ACHN (cell line): ENCODE data around the gene KLHL3.
"Not testable (repeated sequence)": the region's sequence is repeated elsewhere in the genome, so short reads cannot be mapped to it uniquely, and the experiment has no call there.

Experiments used
- DNase-seq: peaks from one replicate; pipeline ENCODE4 v3.0.0-alpha.2; 2015
- in situ Hi-C: cut with HindIII; loops from 2 replicates; pipeline ENCODE4 v1.10.0; 2017; ENCODE audit warnings: low sequenced_read_pairs, low pct_ligation_motif_present, low pct_unique_long_range_greater_than_20kb

Gene KLHL3, protein sequence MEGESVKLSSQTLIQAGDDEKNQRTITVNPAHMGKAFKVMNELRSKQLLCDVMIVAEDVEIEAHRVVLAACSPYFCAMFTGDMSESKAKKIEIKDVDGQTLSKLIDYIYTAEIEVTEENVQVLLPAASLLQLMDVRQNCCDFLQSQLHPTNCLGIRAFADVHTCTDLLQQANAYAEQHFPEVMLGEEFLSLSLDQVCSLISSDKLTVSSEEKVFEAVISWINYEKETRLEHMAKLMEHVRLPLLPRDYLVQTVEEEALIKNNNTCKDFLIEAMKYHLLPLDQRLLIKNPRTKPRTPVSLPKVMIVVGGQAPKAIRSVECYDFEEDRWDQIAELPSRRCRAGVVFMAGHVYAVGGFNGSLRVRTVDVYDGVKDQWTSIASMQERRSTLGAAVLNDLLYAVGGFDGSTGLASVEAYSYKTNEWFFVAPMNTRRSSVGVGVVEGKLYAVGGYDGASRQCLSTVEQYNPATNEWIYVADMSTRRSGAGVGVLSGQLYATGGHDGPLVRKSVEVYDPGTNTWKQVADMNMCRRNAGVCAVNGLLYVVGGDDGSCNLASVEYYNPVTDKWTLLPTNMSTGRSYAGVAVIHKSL

DNA sequence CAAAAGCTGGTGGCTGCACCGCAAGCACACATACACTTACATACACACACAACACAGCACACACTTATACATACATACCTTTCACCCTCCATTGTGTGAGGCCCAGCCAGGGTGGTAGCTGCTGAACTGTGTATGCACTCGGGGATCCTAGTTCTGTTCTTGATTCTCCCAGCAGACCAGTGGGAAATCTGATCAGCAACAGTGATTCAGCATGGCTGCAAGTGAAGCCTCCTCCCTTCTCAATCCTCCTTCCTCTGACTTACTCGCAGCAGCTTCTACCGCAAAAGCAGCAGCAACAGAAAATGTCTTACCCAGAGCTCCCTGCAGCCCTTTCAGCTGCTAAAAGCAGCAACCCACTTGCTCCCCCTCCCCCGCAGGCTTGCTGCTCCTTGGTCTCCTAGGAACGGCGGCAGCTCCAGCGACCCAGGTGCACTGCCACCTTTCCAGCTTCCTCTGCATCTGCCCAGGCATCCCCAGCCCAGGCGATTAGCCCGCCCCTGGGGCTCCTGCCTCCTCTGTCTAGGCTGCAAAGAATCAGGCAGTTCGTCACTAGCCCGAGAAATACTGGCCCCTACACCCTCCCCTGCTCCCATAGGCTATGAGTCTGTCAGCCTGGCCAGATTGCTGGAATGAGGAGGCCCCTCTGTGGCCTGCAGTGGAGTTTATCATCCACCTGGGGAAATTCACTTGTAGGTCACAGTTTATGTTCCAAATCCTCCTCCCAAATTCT, at the start of gene KLHL3:
Gene KLHL3, minus strand, starts transcription at position 535 of the 730 bp plus-strand sequence. Its CDS starts 443 bp downstream, at position 92.
- in situ Hi-C loops: no loop called here
- peak; percentile 66 for DNase-seq

DNA sequence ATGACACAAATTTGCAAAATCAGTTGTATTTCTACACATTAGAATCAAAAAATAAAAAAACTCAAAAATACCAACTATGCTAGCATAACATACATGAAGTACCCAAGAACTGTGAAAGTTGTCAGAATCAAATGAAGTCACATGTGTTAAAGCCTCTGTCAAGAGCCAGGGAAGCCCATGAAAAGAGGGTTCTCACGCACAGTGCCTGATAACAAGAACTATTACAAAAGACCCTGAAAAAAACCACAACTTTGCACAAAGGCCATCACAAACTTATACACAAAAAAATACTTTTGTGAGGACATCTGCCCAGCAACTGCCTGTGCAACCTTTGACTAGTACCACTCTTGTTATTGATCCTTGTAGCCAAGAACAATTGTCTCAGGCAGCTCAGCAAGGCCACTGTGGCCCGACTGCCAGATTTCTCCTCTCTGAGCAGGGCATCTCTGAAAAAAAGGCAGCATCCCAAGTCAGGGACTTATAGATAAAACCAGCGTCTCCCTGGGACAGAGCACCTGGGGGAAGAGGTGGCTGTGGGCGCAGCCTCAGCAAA, 47.2 kb upstream of the KLHL3 start:
- in situ Hi-C loops: no loop called here
- no peak for DNase-seq

DNA sequence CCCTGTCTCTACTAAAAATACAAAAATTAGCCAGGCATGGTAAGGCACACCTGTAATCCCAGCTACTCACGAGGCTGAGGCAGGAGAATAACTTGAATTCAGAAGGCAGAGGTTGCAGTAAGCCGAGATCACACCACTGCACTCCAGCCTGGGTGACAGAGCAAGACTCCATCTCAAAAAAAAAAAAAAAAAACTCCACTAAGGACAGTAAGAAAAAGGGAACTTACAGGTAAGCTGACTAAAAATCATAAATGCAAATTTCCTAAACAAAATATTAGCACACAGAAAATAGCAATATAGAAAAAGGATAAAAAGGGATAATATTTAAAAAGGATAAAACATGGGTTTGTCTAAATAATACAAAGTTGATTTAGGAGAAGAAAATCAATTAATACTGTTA, 46.2 kb upstream of the KLHL3 start:
- in situ Hi-C loops: no loop called here
- no peak for DNase-seq

DNA sequence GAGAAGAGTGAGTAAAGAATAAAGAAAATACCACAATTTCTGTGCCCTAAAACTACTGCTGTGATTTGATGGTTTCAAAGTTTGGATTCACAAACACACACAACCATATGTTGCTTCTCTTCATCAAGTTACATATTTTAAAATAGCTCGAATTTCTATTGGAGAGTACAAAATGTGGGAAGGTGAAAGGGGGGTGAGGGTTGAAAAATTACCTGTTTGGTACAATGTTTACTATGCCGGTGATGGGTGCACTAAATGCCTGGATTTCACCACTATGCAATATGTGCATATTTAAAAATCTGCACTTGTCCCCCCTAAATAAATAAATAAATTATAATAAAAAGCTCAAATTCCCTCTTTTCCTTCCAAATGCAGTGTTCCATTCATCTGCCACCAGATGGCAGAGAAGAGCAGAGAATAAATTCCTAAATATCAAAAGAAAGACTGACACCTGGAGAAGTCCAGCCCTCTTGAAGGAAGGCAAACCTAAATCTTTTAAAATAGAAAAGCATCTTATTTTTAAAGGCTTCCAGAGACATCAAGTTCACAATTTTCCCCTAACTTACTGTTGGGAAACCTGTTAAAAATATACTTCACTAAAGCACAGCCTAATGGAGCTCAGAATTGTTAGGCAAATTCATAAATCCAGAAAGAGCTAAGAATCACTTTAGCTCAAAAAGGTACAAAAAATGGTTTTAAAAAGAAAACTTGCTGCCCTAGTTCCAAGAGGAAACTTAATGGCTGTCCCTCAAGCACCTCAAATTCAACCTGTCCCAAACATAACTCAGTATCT, 43.1 kb upstream of the KLHL3 start:
- in situ Hi-C loops: no loop called here
- peak; percentile 38 for DNase-seq

DNA sequence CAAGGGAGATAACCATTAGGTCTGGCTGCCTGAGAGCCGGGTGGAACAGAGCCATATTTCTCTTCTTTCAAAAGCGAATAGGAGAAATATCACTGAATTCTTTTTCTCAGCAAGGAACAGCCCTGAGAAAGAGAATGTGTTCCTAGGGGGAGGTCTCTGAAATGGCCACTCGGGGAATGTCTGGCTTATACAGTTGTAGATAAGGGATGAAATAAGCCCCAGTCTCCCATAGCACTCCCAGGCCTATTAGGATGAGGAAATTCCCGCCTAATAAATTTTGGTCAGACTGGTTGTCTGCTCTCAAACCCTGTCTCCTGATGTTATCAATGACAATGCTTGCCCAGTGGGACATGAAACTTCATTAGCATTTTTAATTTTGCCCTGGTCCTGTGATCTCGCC, 32.0 kb upstream of the KLHL3 start:
- DNase-seq, in situ Hi-C loops: not testable (repeated sequence)

DNA sequence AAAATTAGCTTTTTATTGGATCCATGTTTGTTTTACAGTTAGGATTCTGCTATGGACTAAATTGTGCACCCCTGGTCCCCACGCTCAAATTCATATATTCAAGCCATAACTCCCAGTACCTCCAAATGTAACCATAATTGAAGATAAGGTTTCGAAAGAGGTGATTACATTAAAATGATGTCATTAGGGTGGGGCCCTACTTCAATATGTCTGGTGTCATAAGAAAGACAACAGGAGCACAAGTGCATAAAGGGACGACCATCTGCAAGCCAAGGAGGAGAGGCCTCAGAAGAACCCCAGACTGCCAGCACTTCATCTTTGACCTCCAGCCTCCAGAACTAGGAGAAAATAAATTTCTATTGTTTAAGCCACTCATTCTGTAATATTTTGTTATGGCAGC, 25.7 kb upstream of the KLHL3 start:
- in situ Hi-C loops: no loop called here
- no peak for DNase-seq

DNA sequence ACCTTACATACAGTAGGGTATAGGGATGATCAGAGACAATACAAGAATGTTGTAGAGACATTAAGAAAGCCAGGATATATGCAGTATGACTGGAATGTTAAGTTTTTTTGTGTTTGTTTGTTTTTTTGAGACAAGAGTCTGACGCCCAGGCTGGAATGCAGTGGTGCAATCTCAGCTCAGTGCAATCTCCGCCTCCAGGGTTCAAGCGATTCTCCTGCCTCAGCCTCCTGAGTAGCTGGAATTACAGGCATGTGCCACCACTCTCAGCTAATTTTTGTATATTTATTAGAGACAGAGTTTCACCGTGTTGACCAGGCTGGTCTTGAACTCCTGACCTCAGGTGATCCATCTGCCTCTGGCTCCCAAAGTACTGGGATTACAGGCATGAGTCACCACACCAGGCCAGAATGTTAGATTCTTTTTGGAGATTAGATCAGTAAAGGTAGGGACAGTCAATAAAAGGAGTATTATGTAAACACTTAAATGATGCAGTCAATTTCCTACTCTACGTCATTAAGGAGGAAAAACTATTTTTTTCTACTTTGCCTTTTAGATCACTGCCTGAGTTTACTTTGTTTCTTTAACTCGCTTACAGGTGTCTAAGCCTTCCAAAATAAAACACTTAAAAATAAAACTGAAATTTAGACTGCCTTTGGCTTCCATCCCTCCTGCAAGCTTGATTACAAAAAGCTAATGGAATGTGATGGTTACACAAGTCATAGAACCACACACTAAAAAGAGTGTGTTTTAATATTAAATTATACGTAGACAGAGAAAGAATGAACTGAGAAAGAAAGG, 25.0 kb upstream of the KLHL3 start:
- in situ Hi-C loops: no loop called here
- no peak for DNase-seq

DNA sequence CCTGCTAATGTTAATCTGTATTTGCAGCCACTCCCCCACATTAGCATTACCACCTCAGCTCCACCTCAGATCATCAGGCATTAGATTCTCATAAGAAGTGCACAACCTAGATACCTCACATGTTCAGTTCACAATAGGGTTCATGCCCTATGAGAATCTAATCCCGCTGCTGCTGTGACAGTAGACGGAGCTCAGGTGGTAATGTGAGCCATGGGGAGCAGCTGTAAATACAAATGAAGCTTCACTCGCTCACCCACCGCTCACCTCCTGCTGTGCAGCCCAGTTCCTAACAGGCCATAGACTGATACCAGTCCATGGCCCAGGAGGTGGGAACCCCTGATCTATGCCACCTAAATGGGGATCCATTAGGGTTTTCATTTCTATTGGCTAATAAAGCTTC, 24.4 kb upstream of the KLHL3 start:
- DNase-seq: no peak
- in situ Hi-C loops: no loop called here

DNA sequence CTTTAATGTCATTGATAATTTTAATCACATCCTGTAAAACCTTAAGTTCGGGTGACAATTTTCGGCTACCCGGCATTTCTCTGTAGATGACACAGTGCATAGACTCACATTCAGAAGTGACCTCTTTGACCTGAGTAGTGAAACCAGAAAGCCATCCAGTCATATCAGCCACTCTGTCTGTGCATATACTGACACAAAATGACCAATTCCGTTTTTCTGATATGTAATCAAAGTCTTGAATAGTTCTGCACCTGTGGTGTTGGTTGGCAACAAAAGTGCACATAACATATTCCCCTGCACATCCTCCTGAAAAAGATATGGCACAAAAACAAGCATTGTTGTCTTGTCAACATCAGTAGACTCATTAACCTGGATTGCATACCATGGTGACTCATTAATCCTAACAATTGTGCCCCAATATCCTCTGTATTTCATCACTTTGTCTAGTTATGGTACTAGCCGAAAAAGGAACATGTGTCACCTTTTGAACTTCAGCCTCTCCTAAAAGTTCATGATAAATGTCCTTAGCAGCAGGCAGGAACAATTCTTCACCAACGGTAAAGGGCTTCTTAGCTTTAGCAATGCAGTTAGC, 22.9 kb upstream of the KLHL3 start:
- no peak for DNase-seq
- in situ Hi-C loops: no loop called here

DNA sequence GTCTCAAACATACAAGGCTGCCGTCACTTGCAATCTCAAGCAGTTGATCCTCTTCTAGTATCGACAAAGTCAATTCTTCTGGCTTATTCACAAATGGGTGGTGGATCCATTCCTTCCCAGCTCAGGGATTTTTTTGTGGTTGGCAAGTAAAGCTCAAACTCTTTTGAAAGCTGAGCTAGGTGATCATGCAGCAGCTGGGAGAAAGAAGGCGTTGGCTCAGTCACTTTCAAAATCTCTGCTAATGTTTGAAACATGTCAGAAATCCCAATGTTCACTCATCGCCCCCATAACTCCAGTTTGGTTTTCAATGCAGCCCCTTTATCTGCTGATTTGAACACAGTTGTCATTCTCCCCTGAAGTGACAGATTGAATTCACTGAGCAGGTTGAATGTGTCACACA, 22.2 kb upstream of the KLHL3 start:
- in situ Hi-C loops: no loop called here

DNA sequence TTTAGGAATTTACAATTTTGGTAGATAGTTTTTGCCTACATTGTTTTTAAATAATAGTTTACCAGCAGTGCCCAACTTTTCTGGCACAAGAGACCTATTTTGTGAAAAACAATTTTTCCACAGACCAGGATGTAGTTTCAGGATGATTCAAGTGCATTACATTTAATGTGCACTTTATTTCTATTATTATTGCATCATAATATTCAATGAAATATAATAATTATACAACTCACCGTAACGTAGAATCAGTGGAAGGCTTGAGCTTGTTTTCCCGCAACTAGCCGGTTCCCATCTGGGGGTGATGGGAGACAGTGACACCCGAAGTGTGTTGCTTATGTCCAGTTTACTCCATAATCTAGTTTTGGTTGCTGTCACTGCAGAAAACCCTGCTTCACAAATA, 21.7 kb upstream of the KLHL3 start:
- in situ Hi-C loops: no loop called here
- no peak for DNase-seq

More for the DNA sequence above, 22.2 kb upstream of the KLHL3 start:
- no peak for DNase-seq

DNA sequence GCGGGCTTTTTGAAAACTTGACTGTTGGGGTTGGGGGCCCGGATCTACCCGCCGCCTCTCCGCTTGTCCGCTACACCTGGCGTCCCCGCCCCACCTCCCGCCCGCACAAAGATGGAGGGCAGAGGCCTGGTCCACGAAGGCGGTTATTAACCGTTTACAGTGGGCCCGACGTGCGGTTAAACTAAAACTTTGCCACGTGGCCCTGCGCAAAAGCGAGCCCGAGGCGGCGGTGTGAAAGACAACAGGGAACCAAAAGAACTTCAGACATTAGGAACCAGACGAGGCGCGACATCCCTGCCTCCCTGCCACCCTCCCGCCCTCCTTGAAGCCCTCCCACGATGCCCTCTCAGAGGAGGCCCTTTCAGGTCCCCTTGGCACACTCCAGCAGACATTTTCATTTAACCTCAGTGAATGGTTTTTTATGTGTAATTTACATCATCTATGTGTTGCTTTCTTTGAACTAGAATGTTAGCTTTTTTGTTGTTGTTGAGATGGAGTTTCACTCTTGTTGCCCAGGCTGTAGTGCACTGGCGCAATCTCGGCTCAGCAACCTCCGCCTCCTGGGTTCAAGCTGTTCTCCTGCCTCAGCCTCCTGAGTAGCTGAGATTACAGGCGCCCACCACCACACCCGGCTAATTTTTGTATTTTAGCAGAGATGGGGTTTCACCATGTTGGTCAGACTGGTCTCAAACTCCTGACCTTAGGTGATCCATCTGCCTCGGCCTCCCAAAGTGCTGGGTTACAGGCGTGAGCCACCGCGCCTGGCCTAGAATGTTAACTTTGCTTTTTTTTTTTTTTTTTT, 19.3 kb upstream of the KLHL3 start:
- in situ Hi-C loops: no loop called here
- DNase-seq: no peak

DNA sequence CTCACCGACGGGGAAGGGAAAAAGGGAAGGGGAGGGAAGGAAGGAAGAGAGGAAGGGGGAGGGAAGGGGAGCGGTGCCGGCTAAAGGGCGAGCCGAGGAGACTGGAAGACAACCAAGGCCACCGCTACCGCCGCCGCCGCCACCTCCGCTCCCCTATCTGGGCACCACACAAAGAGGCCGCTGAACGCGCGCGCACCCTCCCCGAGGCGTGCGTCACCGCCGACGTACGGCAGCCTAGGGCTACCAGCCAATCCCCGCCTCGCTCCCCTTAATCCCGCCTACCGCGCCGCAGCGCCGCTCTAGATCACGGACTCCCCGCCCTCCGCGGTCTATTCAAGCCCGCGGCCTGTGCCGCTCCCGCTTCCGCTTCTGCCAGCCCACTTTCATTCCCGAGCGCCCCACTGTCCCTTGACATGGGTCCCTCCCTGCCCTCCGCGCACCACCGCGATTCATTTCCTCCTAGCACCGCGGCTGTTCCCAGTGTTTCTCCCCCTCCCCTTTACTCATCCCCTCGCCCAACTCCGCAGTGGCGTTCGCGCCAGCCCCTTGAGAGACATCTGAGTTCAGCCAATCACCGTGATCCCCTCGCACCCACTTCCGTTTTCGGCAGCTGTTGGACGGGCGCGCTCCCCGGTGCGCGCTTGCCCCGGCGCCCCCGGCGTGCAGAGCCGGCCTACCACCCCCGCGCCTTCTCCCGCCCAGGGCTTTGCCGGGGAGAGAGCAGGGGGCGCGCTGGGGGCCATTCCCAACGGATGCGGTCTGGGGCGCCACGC, 18.5 kb upstream of the KLHL3 start, which contains the start of gene HNRNPA0:
Gene HNRNPA0, minus strand, starts transcription at position 176 of the 773 bp plus-strand sequence. CDS start 297 bp downstream, outside the sequence.
- in situ Hi-C loops: no loop called here
- DNase-seq: peak; percentile 93

DNA sequence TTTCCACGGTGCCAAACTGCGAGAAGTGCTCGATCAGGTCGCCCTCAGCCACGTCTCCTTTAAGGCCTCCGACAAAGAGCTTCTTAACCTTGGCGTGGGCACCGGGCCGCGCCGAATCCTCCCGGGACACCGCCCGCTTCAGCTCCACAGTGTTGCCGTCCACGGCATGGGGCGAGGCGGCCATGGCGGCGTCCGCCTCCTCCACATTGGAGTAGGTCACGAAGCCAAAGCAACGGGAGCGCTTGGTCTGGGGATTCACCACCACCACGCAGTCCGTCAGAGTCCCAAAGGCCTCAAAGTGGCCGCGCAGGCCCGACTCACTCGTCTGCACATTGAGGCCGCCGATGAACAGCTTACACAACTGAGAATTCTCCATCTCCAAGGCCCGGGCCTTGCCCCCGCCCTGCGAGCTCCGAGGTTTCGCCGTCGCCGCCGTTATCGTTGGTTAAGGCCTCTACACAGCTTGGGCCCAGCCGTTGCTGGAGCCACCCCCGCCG, 17.9 kb upstream of the KLHL3 start:
- no peak for DNase-seq
- in situ Hi-C loops: no loop called here

DNA sequence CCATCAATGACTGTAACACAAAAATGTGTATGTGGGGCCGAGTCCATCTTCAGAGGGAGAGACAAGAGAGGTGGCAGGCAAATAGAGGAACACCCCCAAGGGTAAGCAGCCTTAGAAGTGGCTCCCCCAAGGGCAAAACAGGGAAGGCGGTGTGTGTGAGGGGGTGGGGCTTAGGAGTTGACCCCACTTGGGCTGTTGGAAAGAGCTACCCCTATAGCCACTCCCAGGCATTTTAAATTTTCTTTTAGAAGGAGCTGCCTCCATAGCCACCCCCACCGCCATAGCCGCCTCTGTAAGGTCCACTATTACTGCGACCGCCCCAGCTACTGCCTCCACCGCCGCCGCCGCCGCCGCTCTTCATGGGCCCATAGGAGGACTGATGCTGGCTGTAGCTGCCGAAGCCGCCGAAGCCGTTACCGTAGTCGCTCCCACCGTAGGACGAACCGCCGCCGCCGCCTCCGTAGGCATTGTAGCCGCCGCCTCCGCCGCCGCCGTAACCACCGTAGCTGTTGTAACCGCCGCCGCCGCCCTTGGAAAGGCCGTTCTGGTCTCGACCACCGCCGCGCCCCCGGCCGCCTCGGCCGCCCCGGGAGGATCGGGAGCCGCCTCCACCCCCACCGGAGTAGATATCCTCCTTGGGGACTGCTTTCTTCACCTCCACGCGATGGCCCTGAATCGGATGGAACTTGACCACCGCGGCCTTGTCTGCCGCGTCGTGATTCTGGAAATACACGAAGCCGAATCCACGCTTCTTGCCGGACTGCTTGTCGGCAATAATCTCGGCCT, 17.2 kb upstream of the KLHL3 start:
- in situ Hi-C loops: no loop called here
- peak; percentile 34 for DNase-seq
